ENCODE data around the gene SMU1. TPM values are rescaled to one million over a fixed set of nuclear protein-coding genes. Genes with fewer than 3 reads are reported as not detected.

Gene SMU1
- polyA plus RNA-seq, 1 donor: 20.6 TPM

GRCh38 chr9:33114746-33115145 lies 38.3 kb upstream of the SMU1 start:
- Histone ChIP-seq H3K4me3 (ENCODE audit: low read length) (no peak overlapping the region), H3K36me3 (ENCODE audit: control insufficient read depth, insufficient read depth, low read length) (peaks cover 71% of the 10 kb centered on the region), H3K4me1 (ENCODE audit: control insufficient read depth, insufficient read depth, low read length) (no peaks in the 10 kb centered on the region), H3K27ac (ENCODE audit: low read length) (no peak overlapping the region), H3K27me3 (ENCODE audit: control insufficient read depth, insufficient read depth, low read length) (no peaks in the 10 kb centered on the region), H3K9me3 (ENCODE audit: control insufficient read depth, low read depth, low read length) (no peaks in the 10 kb centered on the region)
- no CpG with 5 or more reads among the region's 3 CpGs for WGBS (ENCODE audit: insufficient coverage, low lambda C conversion rate)
- no peak for DNase-seq

DNA sequence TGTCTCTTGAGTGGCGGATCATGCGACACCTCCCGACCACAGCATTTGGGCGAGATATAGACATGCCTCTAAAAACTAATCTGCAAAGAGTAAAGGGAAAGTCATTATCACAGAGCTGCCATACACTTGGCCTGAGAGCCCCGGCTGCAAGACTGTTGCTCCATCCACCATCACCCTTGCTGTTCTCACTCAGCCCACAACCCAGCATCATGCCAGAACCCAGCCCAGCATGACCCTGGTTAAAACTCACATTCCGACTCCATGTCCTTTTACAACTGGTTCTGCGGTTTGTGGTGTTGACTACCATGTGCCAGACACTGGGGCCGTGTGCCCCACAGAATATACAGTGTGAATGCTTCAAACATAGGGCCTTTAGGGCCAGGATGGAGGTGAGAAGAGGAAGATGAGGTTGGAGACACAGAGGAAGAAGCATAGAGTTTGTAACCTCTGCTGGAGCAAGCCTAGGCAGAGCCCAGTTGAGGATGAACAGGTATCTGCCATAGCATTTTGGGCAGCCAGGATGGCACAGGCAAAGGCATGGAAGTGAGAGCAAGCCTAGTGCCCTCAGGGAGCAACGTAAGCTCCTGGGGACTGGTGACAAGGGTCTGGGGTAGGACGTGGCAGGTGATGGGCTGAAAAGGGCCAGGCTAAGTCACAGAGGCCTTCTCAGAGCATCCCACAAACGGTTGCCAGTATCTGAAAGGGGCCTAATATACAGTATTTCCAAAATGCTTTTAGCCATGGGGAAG lies 37.5 kb upstream of the SMU1 start:
- H3K4me1 ChIP-seq (ENCODE audit: control insufficient read depth, insufficient read depth, low read length): no peaks in the 10 kb centered on the region
- no peak overlapping the region for H3K4me3 ChIP-seq (ENCODE audit: low read length)
- WGBS (ENCODE audit: insufficient coverage, low lambda C conversion rate): 100% methylated on average over 1 of the region's 11 CpGs
- no peaks in the 10 kb centered on the region for H3K27me3 ChIP-seq (ENCODE audit: control insufficient read depth, insufficient read depth, low read length)
- H3K27ac ChIP-seq (ENCODE audit: low read length): no peak overlapping the region
- H3K9me3 ChIP-seq (ENCODE audit: control insufficient read depth, low read depth, low read length): no peaks in the 10 kb centered on the region
- H3K36me3 ChIP-seq (ENCODE audit: control insufficient read depth, insufficient read depth, low read length): peaks cover 64% of the 10 kb centered on the region
- DNase-seq: no peak

DNA sequence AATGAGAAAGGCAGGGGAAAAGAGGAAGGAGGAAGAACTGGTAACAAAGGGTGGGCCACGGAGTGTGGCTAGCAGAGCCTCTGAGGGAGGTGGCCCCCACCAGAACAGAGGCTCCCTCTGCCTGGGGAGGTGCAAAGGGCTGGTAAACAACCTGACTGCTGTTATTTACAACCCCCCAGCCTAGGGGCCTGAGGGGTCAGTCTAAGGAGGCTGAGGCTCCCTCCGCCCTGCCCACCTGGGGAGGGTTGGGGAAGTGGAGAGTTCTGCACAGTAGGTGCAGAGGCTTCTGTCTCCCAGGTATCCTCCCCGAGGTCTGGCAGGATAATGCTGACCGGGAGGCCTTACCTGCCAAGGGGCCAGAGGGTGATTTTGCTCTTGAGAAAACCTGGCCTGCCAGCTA lies 35.6 kb upstream of the SMU1 start:
- no CpG with 5 or more reads among the region's 4 CpGs for WGBS (ENCODE audit: insufficient coverage, low lambda C conversion rate)

GRCh38 chr9:33111631-33112030 lies 35.2 kb upstream of the SMU1 start:
- no CpG with 5 or more reads among the region's 5 CpGs for WGBS (ENCODE audit: insufficient coverage, low lambda C conversion rate)
- no peak for DNase-seq
- Histone ChIP-seq H3K27me3 (ENCODE audit: control insufficient read depth, insufficient read depth, low read length) (no peaks in the 10 kb centered on the region), H3K36me3 (ENCODE audit: control insufficient read depth, insufficient read depth, low read length) (peaks cover 47% of the 10 kb centered on the region), H3K9me3 (ENCODE audit: control insufficient read depth, low read depth, low read length) (no peaks in the 10 kb centered on the region), H3K4me1 (ENCODE audit: control insufficient read depth, insufficient read depth, low read length) (peaks cover 5% of the 10 kb centered on the region), H3K27ac (ENCODE audit: low read length) (no peak overlapping the region), H3K4me3 (ENCODE audit: low read length) (no peak overlapping the region)

More for the DNA sequence above, 35.6 kb upstream of the SMU1 start:
- H3K27ac ChIP-seq (ENCODE audit: low read length): no peak overlapping the region
- H3K9me3 ChIP-seq (ENCODE audit: control insufficient read depth, low read depth, low read length): no peaks in the 10 kb centered on the region
- H3K4me1 ChIP-seq (ENCODE audit: control insufficient read depth, insufficient read depth, low read length): peaks cover 5% of the 10 kb centered on the region
- no peak overlapping the region for H3K4me3 ChIP-seq (ENCODE audit: low read length)
- peaks cover 50% of the 10 kb centered on the region for H3K36me3 ChIP-seq (ENCODE audit: control insufficient read depth, insufficient read depth, low read length)
- no peak for DNase-seq
- H3K27me3 ChIP-seq (ENCODE audit: control insufficient read depth, insufficient read depth, low read length): no peaks in the 10 kb centered on the region

- H3K4me3 ChIP-seq (ENCODE audit: low read length): no peak overlapping the region
- no peak overlapping the region for H3K27ac ChIP-seq (ENCODE audit: low read length)
- WGBS (ENCODE audit: insufficient coverage, low lambda C conversion rate): no CpG with 5 or more reads among the region's 5 CpGs
- no peak for DNase-seq
- peaks cover 45% of the 10 kb centered on the region for H3K36me3 ChIP-seq (ENCODE audit: control insufficient read depth, insufficient read depth, low read length)
- peaks cover 5% of the 10 kb centered on the region for H3K4me1 ChIP-seq (ENCODE audit: control insufficient read depth, insufficient read depth, low read length)
- no peaks in the 10 kb centered on the region for H3K9me3 ChIP-seq (ENCODE audit: control insufficient read depth, low read depth, low read length)
- no peaks in the 10 kb centered on the region for H3K27me3 ChIP-seq (ENCODE audit: control insufficient read depth, insufficient read depth, low read length)
Observed at GRCh38 chr9:33110686-33111085, 34.2 kb upstream of the SMU1 start.

DNA sequence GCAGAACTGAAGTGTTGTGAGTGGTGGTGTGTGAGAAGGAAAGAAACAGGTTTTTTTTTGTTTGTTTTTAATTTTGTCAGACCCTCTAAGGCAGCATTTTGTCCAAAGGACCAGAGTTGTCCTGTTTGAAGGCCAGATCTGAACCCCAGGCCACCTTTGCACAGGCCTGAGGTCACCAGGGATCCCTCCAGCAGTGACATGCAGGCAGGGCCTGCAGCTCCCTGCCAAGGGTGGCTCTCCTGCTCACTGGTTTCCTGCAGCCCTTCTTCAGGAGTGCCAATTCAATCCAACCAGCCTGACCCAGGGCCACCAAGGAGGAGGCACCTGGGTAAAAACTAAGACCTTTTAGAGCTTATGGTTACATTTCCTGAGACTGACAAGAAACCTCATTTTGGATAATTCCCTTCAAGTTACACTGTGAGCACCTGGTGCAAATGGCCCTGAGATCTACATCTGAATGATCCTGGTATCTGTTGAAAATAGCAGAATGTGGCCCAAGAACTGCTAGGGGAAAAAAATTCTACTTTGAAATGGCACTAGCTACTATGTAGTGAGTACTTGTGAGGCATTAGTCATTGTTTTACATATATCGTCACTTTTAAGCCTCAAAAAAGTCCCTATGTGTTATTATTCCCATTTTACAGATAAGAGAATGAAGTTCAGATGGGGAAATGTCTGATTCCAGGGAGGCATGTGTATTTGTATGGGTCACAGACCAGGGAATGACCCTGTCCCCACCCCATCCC lies 33.5 kb upstream of the SMU1 start:
- Histone ChIP-seq H3K27me3 (ENCODE audit: control insufficient read depth, insufficient read depth, low read length) (no peaks in the 10 kb centered on the region), H3K27ac (ENCODE audit: low read length) (no peak overlapping the region), H3K36me3 (ENCODE audit: control insufficient read depth, insufficient read depth, low read length) (peaks cover 40% of the 10 kb centered on the region), H3K4me1 (ENCODE audit: control insufficient read depth, insufficient read depth, low read length) (peaks cover 5% of the 10 kb centered on the region), H3K9me3 (ENCODE audit: control insufficient read depth, low read depth, low read length) (no peaks in the 10 kb centered on the region), H3K4me3 (ENCODE audit: low read length) (no peak overlapping the region)
- DNase-seq: no peak
- WGBS (ENCODE audit: insufficient coverage, low lambda C conversion rate): 83% methylated on average over 1 of the region's 1 CpG

- DNase-seq: no peak
- H3K36me3 ChIP-seq (ENCODE audit: control insufficient read depth, insufficient read depth, low read length): peaks cover 30% of the 10 kb centered on the region
- no CpG with 5 or more reads among the region's 3 CpGs for WGBS (ENCODE audit: insufficient coverage, low lambda C conversion rate)
- H3K27ac ChIP-seq (ENCODE audit: low read length): no peak overlapping the region
- H3K4me1 ChIP-seq (ENCODE audit: control insufficient read depth, insufficient read depth, low read length): peaks cover 5% of the 10 kb centered on the region
- no peaks in the 10 kb centered on the region for H3K27me3 ChIP-seq (ENCODE audit: control insufficient read depth, insufficient read depth, low read length)
- H3K4me3 ChIP-seq (ENCODE audit: low read length): no peak overlapping the region
- H3K9me3 ChIP-seq (ENCODE audit: control insufficient read depth, low read depth, low read length): no peaks in the 10 kb centered on the region
Observed at GRCh38 chr9:33109097-33109496, 32.6 kb upstream of the SMU1 start.

- no peak for DNase-seq
Observed at GRCh38 chr9:33108472-33108871, 32.0 kb upstream of the SMU1 start.

DNA sequence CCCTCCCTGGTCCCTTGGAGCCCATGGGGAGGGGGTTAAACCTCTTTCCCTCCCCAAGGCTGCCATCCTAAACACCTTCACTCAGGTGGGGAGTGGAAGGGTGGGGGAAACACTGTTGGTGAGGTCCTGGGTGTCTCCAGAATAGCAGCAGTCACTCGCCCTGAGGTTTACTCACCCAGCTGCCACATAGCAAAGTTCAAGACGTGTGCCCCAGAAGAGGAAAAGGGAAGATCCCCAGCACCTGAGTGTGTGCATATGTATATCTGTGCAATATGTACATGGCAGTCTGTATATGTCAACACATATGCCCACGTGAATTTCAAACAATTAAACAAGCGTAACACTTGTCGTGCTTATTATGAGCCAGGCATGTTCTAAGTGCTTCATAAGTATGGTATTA lies 31.3 kb upstream of the SMU1 start:
- H3K4me3 ChIP-seq (ENCODE audit: low read length): no peak overlapping the region
- peaks cover 18% of the 10 kb centered on the region for H3K36me3 ChIP-seq (ENCODE audit: control insufficient read depth, insufficient read depth, low read length)
- no CpG with 5 or more reads among the region's 5 CpGs for WGBS (ENCODE audit: insufficient coverage, low lambda C conversion rate)
- no peaks in the 10 kb centered on the region for H3K9me3 ChIP-seq (ENCODE audit: control insufficient read depth, low read depth, low read length)
- peak overlapping the region; percentile 14 for H3K27ac ChIP-seq (ENCODE audit: low read length)
- H3K4me1 ChIP-seq (ENCODE audit: control insufficient read depth, insufficient read depth, low read length): peaks cover 5% of the 10 kb centered on the region
- peak in 1 of 2 donors; percentile 28 for DNase-seq
- H3K27me3 ChIP-seq (ENCODE audit: control insufficient read depth, insufficient read depth, low read length): no peaks in the 10 kb centered on the region

More at GRCh38 chr9:33108472-33108871, 32.0 kb upstream of the SMU1 start:
- H3K27ac ChIP-seq (ENCODE audit: low read length): no peak overlapping the region
- WGBS (ENCODE audit: insufficient coverage, low lambda C conversion rate): 100% methylated on average over 1 of the region's 3 CpGs
- no peaks in the 10 kb centered on the region for H3K9me3 ChIP-seq (ENCODE audit: control insufficient read depth, low read depth, low read length)
- peaks cover 24% of the 10 kb centered on the region for H3K36me3 ChIP-seq (ENCODE audit: control insufficient read depth, insufficient read depth, low read length)
- peaks cover 5% of the 10 kb centered on the region for H3K4me1 ChIP-seq (ENCODE audit: control insufficient read depth, insufficient read depth, low read length)
- no peak overlapping the region for H3K4me3 ChIP-seq (ENCODE audit: low read length)
- no peaks in the 10 kb centered on the region for H3K27me3 ChIP-seq (ENCODE audit: control insufficient read depth, insufficient read depth, low read length)

DNA sequence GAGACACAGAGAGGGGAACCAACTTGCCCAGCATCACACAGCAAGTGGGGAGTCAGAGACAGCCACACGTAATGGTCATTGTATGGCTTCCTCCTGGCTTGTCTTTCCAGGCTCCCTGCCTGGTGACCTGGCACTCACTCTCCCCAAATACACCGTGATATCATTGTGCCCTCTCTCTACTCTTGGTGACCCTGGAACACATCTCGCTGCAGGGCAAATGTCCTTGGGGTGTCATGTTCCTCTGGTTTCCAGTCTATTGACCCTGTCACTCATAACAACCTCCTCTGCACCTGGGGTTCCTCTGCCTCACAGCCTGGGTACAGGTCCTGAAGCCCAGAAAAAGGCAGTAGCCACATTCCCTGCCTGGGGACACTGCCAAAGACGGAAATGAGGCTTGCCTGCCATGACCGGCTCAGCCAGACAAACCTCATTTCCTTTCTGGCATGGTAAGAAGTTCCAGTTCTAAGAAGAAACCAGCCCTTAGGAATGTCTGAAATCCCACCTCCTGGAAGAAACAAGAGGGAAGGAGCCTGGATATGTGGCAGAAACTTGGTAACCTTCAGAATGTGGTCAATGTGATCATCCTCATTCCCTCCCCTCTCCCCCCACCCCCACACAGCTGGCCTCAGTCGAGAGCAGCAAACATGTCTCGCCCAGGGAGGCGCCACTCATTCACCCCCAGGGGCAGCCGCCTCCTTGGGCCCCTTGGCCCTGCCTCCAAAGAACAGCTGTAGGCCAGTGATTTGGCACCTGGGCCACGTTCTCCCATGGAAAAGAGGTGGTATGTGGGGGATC lies 30.6 kb upstream of the SMU1 start:
- peak in 1 of 2 donors; percentile 20 for DNase-seq
- Histone ChIP-seq H3K4me1 (ENCODE audit: control insufficient read depth, insufficient read depth, low read length) (peaks cover 5% of the 10 kb centered on the region), H3K36me3 (ENCODE audit: control insufficient read depth, insufficient read depth, low read length) (peaks cover 12% of the 10 kb centered on the region), H3K27me3 (ENCODE audit: control insufficient read depth, insufficient read depth, low read length) (no peaks in the 10 kb centered on the region), H3K9me3 (ENCODE audit: control insufficient read depth, low read depth, low read length) (no peaks in the 10 kb centered on the region), H3K27ac (ENCODE audit: low read length) (peak overlapping the region; percentile 14), H3K4me3 (ENCODE audit: low read length) (no peak overlapping the region)
- WGBS (ENCODE audit: insufficient coverage, low lambda C conversion rate): no CpG with 5 or more reads among the region's 10 CpGs
